MM.1S (cell line): Measurements from ENCODE around the gene ATP6V0B.

ENCODE experiments used
- CTCF ChIP-seq: fragments of 300-600 bp; sonication (generic); IDR thresholded peaks from 2 replicates; pipeline ENCODE4 v1.5.1; 2016; ENCODE audit warnings: antibody characterized with exemption, low read length, mixed read lengths
- EZH2 ChIP-seq: fragments of 300-600 bp; sonication (generic); optimal IDR thresholded peaks from 2 replicates; pipeline ENCODE3; 2017; ENCODE audit warnings: low read depth, mild to moderate bottlenecking, antibody characterized with exemption, low read length, mixed read lengths
- EZH2phosphoT487 ChIP-seq: fragments of 300-600 bp; sonication (generic); IDR thresholded peaks from 2 replicates; pipeline ENCODE4 v1.6.1; 2018; ENCODE audit warnings: antibody characterized with exemption, low read length

- TF ChIP-seq CTCF, result no peak
- TF ChIP-seq EZH2, result no peak
- no peak for TF ChIP-seq EZH2phosphoT487
These were observed 37.6 kb downstream of the ATP6V0B start for GRCh38 chr1:44012404-44012803.
